GM19025 (cell line): ENCODE results near the gene EXOC4.
"Not testable (repeated sequence)": the region's sequence is repeated elsewhere in the genome, so short reads cannot be mapped to it uniquely, and the experiment has no call there.

Source experiments
- ATAC-seq: cut with Tn5 transposase; IDR thresholded peaks from one replicate; pipeline ENCODE4 v1.9.1; 2021; ENCODE audit warnings: mild to moderate bottlenecking, low read depth, moderate library complexity; ENCODE audit not compliant: unreplicated experiment

EXOC4 gene

GRCh38 chr7:133252858-133253518 is at the start of gene EXOC4:
EXOC4 (plus strand) TSS chr7:133253078.
- peak; percentile 98 for ATAC-seq

GRCh38 chr7:133203490-133203889 is 49.4 kb upstream of the EXOC4 start:
- ATAC-seq, result no peak

DNA sequence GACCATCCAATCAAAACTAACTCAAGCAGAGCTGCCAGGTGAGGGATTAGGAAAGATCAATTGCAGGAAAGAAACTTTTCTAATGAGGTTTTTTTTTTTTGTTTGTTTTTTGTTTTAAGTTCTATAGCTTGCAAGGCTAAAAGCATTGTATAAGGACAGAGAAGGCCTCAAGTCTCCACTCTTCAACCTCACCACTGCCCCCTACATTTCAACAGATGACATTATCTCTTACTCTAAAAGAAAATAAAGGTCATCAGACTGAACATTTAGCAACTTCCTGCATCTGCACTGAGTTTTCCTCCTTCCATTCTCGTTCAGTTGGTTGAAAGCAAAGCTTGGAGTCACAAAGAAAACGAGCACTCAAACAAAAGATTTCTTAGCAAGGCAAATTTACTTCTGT is 45.2 kb upstream of the EXOC4 start:
- no peak for ATAC-seq

GRCh38 chr7:133210817-133211216 is 42.1 kb upstream of the EXOC4 start:
- ATAC-seq, result not testable (repeated sequence)

- ATAC-seq, result not testable (repeated sequence)
These were observed 39.1 kb upstream of the EXOC4 start for GRCh38 chr7:133213772-133214171.

- no peak for ATAC-seq
These were observed 35.1 kb upstream of the EXOC4 start for GRCh38 chr7:133217773-133218172.

GRCh38 chr7:133230591-133231194 is 22.2 kb upstream of the EXOC4 start:
- ATAC-seq, result no peak

DNA sequence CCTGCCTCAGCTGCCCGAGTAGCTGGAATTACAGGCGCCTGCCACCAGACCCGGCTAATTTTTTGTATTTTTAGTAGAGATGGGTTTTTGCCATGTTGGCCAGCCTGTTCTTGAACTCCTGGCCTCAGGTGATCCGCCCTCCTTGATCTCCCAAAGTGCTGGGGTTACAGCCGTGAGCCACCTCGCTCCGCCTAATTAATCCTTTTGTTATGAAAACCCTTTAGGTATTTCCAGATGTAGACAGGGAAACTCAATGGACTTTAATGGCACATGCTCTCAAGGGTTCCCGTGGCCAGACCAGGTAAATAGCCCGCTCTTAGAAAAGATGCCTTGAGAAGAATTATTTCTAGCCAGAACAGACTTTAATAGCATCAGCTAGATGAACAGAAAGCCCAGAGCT is 19.7 kb upstream of the EXOC4 start:
- no peak for ATAC-seq

GRCh38 chr7:133234961-133235875 is 17.7 kb upstream of the EXOC4 start:
- no peak for ATAC-seq

DNA sequence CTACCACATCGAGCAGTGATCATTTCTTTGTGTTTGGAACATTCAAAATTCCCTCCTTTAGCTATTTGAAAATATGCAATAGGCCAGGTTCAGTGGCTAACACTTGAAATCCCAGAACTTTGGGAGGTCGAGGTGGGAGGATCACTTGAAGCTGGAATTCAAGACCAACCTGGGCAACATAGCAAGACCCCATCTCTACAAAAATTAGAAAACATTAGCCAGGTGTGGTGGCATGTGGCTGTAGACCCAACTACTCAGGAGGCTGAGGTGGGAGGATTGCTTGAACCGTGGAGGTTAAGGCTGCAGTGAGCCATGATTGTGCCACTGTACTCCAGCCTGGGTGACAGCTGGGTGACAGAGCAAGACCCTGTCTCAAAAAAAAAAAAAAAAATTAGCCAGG is 15.3 kb upstream of the EXOC4 start:
- no peak for ATAC-seq

DNA sequence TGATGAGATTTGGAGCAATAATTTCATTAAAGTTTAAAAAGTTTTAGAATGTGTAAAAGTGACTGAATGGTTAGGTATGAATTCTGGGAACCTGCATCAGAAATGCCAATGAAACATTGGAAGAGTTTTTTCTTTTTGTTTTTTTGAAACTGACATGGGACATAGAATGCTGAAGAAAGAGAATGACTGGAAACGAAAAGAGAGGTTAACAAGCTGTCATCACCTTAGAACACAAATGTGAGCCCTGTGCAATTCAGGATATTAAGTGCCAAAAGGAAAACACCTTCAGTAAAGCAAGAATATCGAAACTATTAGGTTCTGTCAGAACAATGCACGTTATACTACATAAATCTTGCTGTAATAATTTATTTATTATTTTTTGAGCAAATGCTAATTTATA is 12.6 kb upstream of the EXOC4 start:
- no peak for ATAC-seq

DNA sequence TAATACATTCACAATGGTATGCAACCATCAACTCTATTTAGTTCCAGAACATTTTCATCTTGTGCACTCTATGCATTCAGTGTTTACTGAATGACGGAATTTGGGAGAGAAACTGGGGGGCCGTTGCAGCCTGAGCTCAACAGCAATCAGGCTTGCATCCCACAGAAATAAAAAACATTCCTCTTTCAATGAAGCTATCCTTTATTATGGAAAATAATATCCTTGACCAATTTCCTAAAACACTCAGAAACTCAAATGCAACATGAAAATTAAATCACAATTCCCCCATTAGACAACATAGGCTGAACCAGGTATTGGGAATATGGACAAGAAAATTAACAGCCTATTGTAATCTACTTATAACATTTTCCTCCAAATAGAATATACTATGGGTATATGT is 6.3 kb upstream of the EXOC4 start:
- no peak for ATAC-seq

GRCh38 chr7:133248901-133249300 is 4.0 kb upstream of the EXOC4 start:
- ATAC-seq, result no peak

DNA sequence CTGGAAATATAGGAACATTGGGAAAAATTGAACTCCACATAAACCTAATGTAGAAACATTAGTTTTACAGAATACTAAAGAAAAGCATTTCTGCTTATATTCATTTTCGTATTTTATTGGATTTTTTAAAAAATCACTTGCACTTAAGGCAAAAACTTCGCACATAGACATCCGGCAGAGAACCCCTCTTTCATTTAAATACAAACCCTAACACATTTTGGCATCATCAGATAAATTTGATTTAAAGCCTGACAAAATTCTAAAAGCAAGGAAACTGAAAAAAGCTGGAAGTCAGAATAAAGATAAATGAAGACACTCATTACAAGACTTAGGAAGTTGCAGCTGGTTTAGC is 396 bp upstream of the EXOC4 start:
- ATAC-seq, result no peak

GRCh38 chr7:133253519-133253875 is 619 bp downstream of the EXOC4 start:
- ATAC-seq, result no peak

GRCh38 chr7:133255486-133255885 is 2.6 kb downstream of the EXOC4 start:
- ATAC-seq, result no peak

- ATAC-seq, result no peak
These were observed 5.3 kb downstream of the EXOC4 start for GRCh38 chr7:133258174-133258573.

- no peak for ATAC-seq
These were observed 12.9 kb downstream of the EXOC4 start for GRCh38 chr7:133265821-133266220.

DNA sequence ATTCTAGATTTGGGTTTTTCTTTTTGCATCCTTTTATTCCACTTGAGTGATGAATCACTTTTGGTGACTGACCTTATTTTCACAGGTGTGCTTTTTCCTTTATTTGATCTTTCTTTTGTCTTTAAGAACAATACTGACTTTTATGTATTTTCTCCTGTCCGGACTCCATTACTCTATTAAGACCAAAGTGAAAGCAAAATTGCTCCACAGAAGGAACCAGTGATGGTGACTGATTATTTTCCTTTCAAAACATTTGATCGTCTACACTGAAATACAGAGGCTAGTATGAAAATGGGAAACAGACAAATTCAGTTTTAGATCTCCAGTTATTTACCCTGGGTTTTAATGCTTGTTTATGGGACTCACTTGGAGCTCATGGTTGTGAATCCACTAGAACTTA is 15.5 kb downstream of the EXOC4 start:
- no peak for ATAC-seq

DNA sequence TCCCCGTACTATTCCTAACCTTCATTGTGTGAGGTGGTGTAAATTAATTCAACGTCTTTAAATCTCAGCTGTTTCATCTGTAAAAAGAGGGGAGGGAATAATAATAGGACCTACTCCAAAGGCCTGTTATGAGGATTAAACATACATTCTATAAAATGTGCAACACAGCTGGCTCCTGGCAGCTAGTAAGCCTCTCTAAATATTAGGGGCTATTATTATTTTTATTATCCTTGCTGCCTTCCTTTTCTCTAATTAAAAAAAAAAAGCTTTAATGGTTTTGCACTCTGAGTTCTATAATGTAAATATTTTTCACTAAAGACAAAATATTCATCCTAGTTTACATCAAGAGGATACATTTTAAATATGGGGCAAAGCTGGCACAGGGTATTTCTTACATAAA is 19.5 kb downstream of the EXOC4 start:
- ATAC-seq, result no peak

- ATAC-seq, result no peak
These were observed 20.3 kb downstream of the EXOC4 start for GRCh38 chr7:133273227-133273626.

DNA sequence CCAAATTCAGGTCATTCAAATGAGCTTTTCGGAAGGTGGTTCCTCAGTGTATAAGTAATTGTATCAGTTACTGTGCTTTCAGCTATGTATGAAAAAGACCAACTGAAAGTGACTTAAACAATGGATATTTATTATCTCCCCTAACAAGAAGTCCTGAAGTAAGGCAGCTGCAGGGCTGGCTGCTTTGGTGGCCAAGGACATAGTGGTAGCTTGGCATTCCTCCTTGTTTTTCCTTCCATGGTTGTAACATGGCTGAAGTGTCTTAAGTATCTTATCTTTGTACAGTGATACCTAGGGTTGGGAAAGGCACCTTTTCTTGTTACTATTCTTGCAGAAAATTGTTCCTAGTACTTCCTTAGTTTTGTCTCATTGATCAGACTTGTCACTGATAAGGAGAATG is 21.4 kb downstream of the EXOC4 start:
- no peak for ATAC-seq
